ENCODE data around the gene ISG15. TPM values are rescaled to one million over a fixed set of nuclear protein-coding genes. Genes with fewer than 3 reads are reported as not detected.
A peak's percentile ranks its signal among the peaks of the same experiment; 100 is the strongest.
"Not testable (repeated sequence)": the region's sequence is repeated elsewhere in the genome, so short reads cannot be mapped to it uniquely, and the experiment has no call there.

Gene ISG15
- total RNA-seq, 2 donors from 2014 or later, result 91.6 to 97.5 TPM

GRCh38 chr1:1017397-1018320, 4.4 kb downstream of the ISG15 start:
- not testable (repeated sequence) for H3K27ac Mint-ChIP-seq; DNase-seq (ENCODE audit: low spot score in 2 of 2)

GRCh38 chr1:1018321-1018685, 5.0 kb downstream of the ISG15 start:
- H3K36me3 Mint-ChIP-seq; H3K27ac Mint-ChIP-seq; ATAC-seq; H3K9me3 Mint-ChIP-seq; DNase-seq (ENCODE audit: low spot score in 2 of 2): not testable (repeated sequence)

More at GRCh38 chr1:1017397-1018320, 4.4 kb downstream of the ISG15 start:
- ATAC-seq, H3K36me3 Mint-ChIP-seq, H3K9me3 Mint-ChIP-seq: not testable (repeated sequence)

- ATAC-seq (peak; percentile 69 to 84), DNase-seq (ENCODE audit: low spot score in 2 of 2) (peak; percentile 84 to 85)
- Mint-ChIP-seq H3K9me3 (no peaks in the 10 kb centered on the region), H3K27ac (no peak overlapping the region), H3K36me3 (peaks cover 0 to 5% of the 10 kb centered on the region in 2 donors)
Observed at GRCh38 chr1:1019122-1019999, 6.1 kb downstream of the ISG15 start.

- ATAC-seq (peak; percentile 36 to 50), DNase-seq (ENCODE audit: low spot score in 2 of 2) (no peak)
- Mint-ChIP-seq H3K36me3 (peaks cover 0 to 5% of the 10 kb centered on the region in 2 donors), H3K27ac (no peak within 1 kb of the TSS), H3K9me3 (no peaks in the 10 kb centered on the region)
Observed at GRCh38 chr1:1020000-1020404, 6.7 kb downstream of the ISG15 start, which contains the start of gene AGRN. TSS of gene AGRN (plus strand) at chr1:1020120. CDS start at chr1:1020173, 53 bp downstream.

GRCh38 chr1:1020415-1021009, 7.2 kb downstream of the ISG15 start:
- Mint-ChIP-seq H3K36me3 (peaks cover 0 to 5% of the 10 kb centered on the region in 2 donors), H3K9me3 (no peaks in the 10 kb centered on the region), H3K27ac (no peak overlapping the region)
- no peak for ATAC-seq
- DNase-seq (ENCODE audit: low spot score in 2 of 2), result no peak

- ATAC-seq, result no peak
- peaks cover 0 to 5% of the 10 kb centered on the region in 2 donors for H3K36me3 Mint-ChIP-seq
- DNase-seq (ENCODE audit: low spot score in 2 of 2), result no peak
- no peaks in the 10 kb centered on the region for H3K9me3 Mint-ChIP-seq
- no peak overlapping the region for H3K27ac Mint-ChIP-seq
Observed at GRCh38 chr1:1021010-1021919, 8.0 kb downstream of the ISG15 start.

GRCh38 chr1:1021920-1022259, 8.6 kb downstream of the ISG15 start:
- H3K9me3 Mint-ChIP-seq, result no peaks in the 10 kb centered on the region
- peaks cover 0 to 5% of the 10 kb centered on the region in 2 donors for H3K36me3 Mint-ChIP-seq
- DNase-seq (ENCODE audit: low spot score in 2 of 2) (no peak), ATAC-seq (peak in 1 of 2 donors; percentile 15)
- H3K27ac Mint-ChIP-seq, result no peak overlapping the region

- ATAC-seq (no peak), DNase-seq (ENCODE audit: low spot score in 2 of 2) (no peak)
- H3K9me3 Mint-ChIP-seq, result no peaks in the 10 kb centered on the region
- H3K36me3 Mint-ChIP-seq, result no peaks in the 10 kb centered on the region
- no peak overlapping the region for H3K27ac Mint-ChIP-seq
Observed at GRCh38 chr1:1022302-1023009, 9.2 kb downstream of the ISG15 start.

GRCh38 chr1:1023700-1024099, 10.4 kb downstream of the ISG15 start:
- DNase-seq (ENCODE audit: low spot score in 2 of 2), result no peak
- Mint-ChIP-seq H3K9me3 (no peaks in the 10 kb centered on the region), H3K27ac (no peak overlapping the region), H3K36me3 (no peaks in the 10 kb centered on the region)
- ATAC-seq, result no peak

GRCh38 chr1:1024149-1024770, 11.0 kb downstream of the ISG15 start:
- no peak for DNase-seq (ENCODE audit: low spot score in 2 of 2)
- H3K27ac Mint-ChIP-seq, result no peak overlapping the region

GRCh38 chr1:1024771-1025699, 11.7 kb downstream of the ISG15 start:
- H3K27ac Mint-ChIP-seq, result no peak overlapping the region
- no peaks in the 10 kb centered on the region for H3K9me3 Mint-ChIP-seq
- no peaks in the 10 kb centered on the region for H3K36me3 Mint-ChIP-seq
- DNase-seq (ENCODE audit: low spot score in 2 of 2) (no peak), ATAC-seq (no peak)

More at GRCh38 chr1:1024149-1024770, 11.0 kb downstream of the ISG15 start:
- ATAC-seq, result no peak
- no peaks in the 10 kb centered on the region for H3K9me3 Mint-ChIP-seq
- no peaks in the 10 kb centered on the region for H3K36me3 Mint-ChIP-seq

- no peaks in the 10 kb centered on the region for H3K36me3 Mint-ChIP-seq
- DNase-seq (ENCODE audit: low spot score in 2 of 2), result no peak
- H3K9me3 Mint-ChIP-seq, result no peaks in the 10 kb centered on the region
- ATAC-seq, result no peak
- H3K27ac Mint-ChIP-seq, result no peak overlapping the region
Observed at GRCh38 chr1:1025730-1026129, 12.4 kb downstream of the ISG15 start.

- no peak for ATAC-seq
- no peaks in the 10 kb centered on the region for H3K36me3 Mint-ChIP-seq
Observed at GRCh38 chr1:1026599-1027413, 13.5 kb downstream of the ISG15 start.

More at GRCh38 chr1:1026599-1027413, 13.5 kb downstream of the ISG15 start:
- no peak for DNase-seq (ENCODE audit: low spot score in 2 of 2)
- Mint-ChIP-seq H3K27ac (no peak overlapping the region), H3K9me3 (no peaks in the 10 kb centered on the region)

Data from activated naive CD4-positive, alpha-beta T cell treated with anti-CD3 and anti-CD28 coated beads, Interleukin-2, amount 50 U/mL, for 72 hours (primary cell).